D721Med (cell line): ENCODE data around the gene BAZ2B.

Source experiments
- DNase-seq: peaks from one replicate; pipeline ENCODE4 v3.0.0; 2011; ENCODE audit warnings: low spot score; ENCODE audit not compliant: insufficient read length
- FAIRE-seq: peaks from 2 replicates; lab custom pipeline; 2011; peaks lifted over from hg19 to GRCh38; lab: Jason Lieb, UNC
- CTCF ChIP-seq: IDR thresholded peaks from 2 replicates; pipeline ENCODE4 v1.5.1; 2012; ENCODE audit warnings: mild to moderate bottlenecking, control low read depth; ENCODE audit not compliant: insufficient read depth; ENCODE audit errors: missing control alignments

Gene BAZ2B

DNA sequence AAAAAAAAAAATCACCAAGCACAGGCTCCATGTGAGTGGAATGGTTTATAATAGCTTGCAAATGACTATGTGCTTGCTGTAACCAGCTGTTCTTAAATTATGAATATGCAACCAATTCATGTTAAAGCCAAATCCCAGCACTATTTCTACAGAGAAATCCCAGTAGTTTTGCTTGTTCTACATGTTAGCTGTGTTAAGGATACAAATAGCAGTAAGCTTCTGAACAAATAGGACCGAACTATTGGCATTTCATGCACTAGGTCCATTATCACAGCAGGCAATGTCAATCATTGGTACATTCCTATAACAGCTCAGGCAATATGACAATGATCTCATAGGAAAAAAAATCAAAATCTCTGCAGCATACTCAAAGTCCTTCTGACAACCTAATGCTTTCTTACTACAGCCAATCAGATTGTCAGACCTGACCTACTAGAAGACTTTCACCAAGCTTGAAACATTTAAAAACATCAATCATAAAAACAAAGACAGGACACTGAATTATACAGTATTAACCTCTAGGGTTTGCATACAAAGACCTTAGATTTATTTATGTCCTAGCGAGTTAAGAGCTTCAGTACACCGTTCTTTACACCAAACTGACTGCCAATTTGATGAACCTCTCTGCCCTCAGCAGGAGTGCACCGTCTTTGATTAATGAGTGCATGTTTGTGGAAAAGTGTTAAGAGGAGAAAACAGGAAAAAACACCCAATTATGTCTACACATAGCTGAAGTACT is 6.4 kb downstream of the BAZ2B start:
- TF ChIP-seq CTCF, result no peak
- no peak for DNase-seq
- peak; percentile 89 for FAIRE-seq

DNA sequence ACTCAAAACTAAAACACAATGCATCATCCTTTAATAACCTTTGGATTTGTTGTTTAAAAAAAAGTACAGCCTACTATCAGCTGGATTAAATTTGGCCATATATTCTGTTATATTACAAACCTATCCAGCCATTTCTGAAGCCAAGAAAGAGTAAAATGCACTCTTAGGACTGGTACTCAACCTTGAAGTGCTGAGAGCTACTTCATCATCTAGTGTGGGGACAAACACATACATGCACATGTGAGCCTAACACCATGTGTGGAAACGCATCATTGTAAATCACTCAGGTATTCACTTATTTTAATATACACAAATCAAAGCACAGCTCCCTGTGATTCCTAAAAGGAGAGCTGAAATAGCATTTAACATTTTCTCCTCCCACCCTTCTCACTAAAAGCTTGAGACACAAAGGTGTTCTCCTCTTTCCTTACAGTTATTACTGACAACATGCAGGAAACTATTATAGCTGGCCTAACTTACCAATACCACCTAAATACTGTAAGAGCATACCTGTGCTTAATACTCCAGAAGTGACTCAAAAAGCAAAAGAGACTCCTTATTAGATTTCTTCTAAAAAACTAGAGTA is 7.5 kb downstream of the BAZ2B start:
- no peak for TF ChIP-seq CTCF
- FAIRE-seq, result peak; percentile 83
- DNase-seq, result no peak

DNA sequence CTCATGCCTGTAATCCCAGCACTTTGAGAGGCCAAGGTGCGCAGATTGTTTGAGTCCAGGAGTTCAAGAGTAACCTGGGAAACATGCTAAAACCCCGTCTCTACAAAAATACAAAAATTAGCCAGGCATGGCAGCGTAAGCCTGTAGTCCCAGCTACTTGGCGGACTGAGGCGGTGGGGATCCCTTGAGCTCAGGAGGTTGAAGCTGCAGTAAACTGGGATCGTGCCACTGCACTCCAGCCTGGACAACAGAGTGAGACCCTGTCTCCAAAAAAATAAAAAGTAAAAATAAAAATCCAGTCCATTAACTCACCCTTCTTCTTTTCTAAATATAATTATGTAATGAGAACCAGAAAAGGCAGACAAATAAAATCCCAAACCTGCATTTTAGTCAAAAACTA is 8.2 kb downstream of the BAZ2B start:
- no peak for TF ChIP-seq CTCF
- FAIRE-seq, result no peak
- no peak for DNase-seq

DNA sequence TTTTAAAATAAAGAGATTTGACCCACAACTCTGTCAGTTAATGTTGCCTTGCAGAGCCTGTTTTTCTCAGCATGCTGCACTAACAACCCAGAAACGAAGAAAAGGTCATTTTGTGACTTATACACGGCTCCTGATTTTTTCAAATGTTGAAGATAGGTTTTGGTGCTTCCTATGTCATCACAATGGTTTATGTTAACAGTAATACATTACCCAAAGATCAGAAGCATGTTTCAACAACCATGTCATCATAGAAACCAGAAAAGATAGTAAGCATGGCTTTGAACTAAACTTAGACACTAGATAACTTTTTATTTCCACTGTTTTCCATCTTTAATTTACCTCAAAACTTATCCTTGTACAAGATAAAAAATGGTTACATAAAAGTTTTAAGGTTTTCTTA is 10.1 kb downstream of the BAZ2B start:
- DNase-seq (no peak), FAIRE-seq (peak; percentile 25)
- no peak for TF ChIP-seq CTCF

DNA sequence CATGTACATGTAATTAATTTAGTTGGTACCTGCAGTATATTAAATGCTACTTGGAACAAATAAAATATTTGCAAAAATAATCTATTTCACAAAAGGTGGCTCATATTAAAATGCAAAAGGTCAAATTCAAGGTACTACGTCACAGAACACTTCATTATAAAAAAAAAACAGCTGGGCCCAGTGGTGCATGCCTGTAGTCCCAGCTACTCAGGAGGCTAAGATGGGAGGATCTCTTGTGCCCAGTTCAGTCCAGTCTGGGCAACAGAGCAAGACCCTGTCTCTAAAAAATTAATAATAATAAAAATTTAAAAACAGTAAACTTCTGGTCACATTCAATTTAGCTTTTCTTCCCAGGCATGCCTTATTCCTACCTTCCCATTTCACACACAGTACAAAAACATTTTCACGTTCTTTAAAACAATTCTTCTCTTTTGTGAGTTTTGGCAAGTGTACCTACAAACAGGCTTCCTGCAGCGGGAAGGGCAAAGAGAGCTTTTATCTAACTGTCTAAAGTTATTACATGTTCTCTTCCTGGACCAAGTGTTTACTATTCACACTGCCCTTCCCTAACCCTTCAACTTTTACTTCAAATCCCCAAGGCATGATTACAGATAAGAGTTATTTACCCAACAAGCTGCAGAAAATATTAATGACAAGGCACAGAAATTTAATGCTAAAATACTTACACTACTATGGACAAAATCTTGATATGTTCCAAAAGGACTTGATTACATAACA is 10.7 kb downstream of the BAZ2B start:
- FAIRE-seq, result no peak
- TF ChIP-seq CTCF, result no peak
- DNase-seq, result no peak

DNA sequence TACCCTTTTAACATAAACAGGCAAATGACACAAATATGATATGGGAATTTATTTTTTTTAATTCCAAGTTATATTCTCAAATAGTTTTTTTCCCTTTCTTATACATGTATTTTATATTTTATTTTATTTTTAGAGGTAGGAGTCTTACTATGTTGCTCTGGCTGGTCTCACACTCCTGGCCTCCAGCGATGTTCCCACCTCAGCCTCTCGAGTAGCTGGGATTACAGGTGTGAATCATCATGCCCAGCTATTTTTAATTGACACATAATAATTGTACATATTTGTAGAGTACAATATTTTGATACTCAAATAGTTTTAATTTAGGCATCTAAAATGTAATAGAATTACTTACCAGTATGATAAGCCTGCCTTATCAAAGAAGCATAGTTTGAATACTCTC is 12.2 kb downstream of the BAZ2B start:
- TF ChIP-seq CTCF, result no peak
- FAIRE-seq, result no peak
- no peak for DNase-seq
